ENCODE results near the gene TSPAN15. TPM values are rescaled to one million over a fixed set of nuclear protein-coding genes. Genes with fewer than 3 reads are reported as not detected.

TSPAN15 gene
- total RNA-seq, result 1 to 10 TPM; 2.4 to 2.8 TPM
- polyA plus RNA-seq, result 10 to 100 TPM; 15.9 to 18.1 TPM

- Histone ChIP-seq H3K4me3 (ENCODE audit: low read length in 2 of 2) (peak within 1 kb of the TSS in 1 of 2 donors; percentile 73), H3K4me1 (ENCODE audit: insufficient read depth, low read length) (peaks cover 26% of the 10 kb centered on the region), H3K27ac (ENCODE audit: low read depth, low read length) (peak within 1 kb of the TSS; percentile 49), H3K36me3 (ENCODE audit: insufficient read depth, low read length) (no peaks in the 10 kb centered on the region), H3K27me3 (ENCODE audit: insufficient read depth, low read length) (no peaks in the 10 kb centered on the region), H3K9me3 (ENCODE audit: control insufficient read depth in 1 of 2, low read length in 2 of 2) (no peaks in the 10 kb centered on the region)
- H3K27me3 Mint-ChIP-seq, result no peaks in the 10 kb centered on the region
- peak within 1 kb of the TSS; percentile 39 to 89 (median 70) for H3K27ac Mint-ChIP-seq
- H3K4me1 Mint-ChIP-seq, result peaks cover 12 to 35% (median 22%) of the 10 kb centered on the region in 4 donors
- peak; percentile 80 to 83 (median 82) for DNase-seq
- ChIA-PET POLR2A (ENCODE audit: partially characterized antibody) (interaction anchor here (0.6 to 1.8 kb wide), 5 partner anchors 20 to 1034 kb away, joined by 3 to 10 read pairs (median 6); no protein-coding TSS in a partner anchor), CTCF (ENCODE audit: partially characterized antibody) (interaction anchor here (0.8 to 5.6 kb wide), 7 partner anchors 14 to 186 kb away, joined by 3 to 31 read pairs (median 4); no protein-coding TSS in a partner anchor)
- no peaks in the 10 kb centered on the region for H3K9me3 Mint-ChIP-seq
- H3K36me3 Mint-ChIP-seq, result no peaks in the 10 kb centered on the region
- peak within 1 kb of the TSS; percentile 86 to 95 (median 90) for H3K4me3 Mint-ChIP-seq
- intact Hi-C loops (cut with micrococcal nuclease), result loop anchor here (1.0 to 2.0 kb wide), 2 partner anchors 24 to 43 kb away; no protein-coding TSS in a partner anchor
These were observed at the start of gene TSPAN15 for GRCh38 chr10:69451209-69451783. TSS of gene TSPAN15 (plus strand) at chr10:69451465. CDS start at chr10:69451595, 130 bp downstream.

GRCh38 chr10:69402386-69402785 lies 48.9 kb upstream of the TSPAN15 start:
- H3K4me1 Mint-ChIP-seq, result peaks cover 0 to 14% (median under 1%) of the 10 kb centered on the region in 4 donors
- Histone ChIP-seq H3K4me3 (ENCODE audit: low read length in 2 of 2) (no peak overlapping the region), H3K27me3 (ENCODE audit: insufficient read depth, low read length) (no peaks in the 10 kb centered on the region), H3K9me3 (ENCODE audit: control insufficient read depth in 1 of 2, low read length in 2 of 2) (no peaks in the 10 kb centered on the region), H3K36me3 (ENCODE audit: insufficient read depth, low read length) (peaks cover 43% of the 10 kb centered on the region), H3K27ac (ENCODE audit: low read depth, low read length) (no peak overlapping the region), H3K4me1 (ENCODE audit: insufficient read depth, low read length) (no peaks in the 10 kb centered on the region)
- intact Hi-C loops (cut with micrococcal nuclease), result no loop called here
- peaks cover 0 to 2% (median 0%) of the 10 kb centered on the region in 8 donors for H3K9me3 Mint-ChIP-seq
- ChIA-PET CTCF (ENCODE audit: partially characterized antibody) (interaction anchor here (7.2 kb wide), 1 partner anchor 106 kb away, joined by 80 read pairs; no protein-coding TSS in a partner anchor), POLR2A (ENCODE audit: partially characterized antibody) (no interaction called here)
- peak overlapping the region in 1 of 7 donors; percentile 16 for H3K27ac Mint-ChIP-seq
- H3K4me3 Mint-ChIP-seq, result no peak overlapping the region
- H3K27me3 Mint-ChIP-seq, result no peaks in the 10 kb centered on the region
- no peak for DNase-seq
- H3K36me3 Mint-ChIP-seq, result peaks cover 29 to 59% of the 10 kb centered on the region in 2 donors

GRCh38 chr10:69403066-69403465 lies 48.2 kb upstream of the TSPAN15 start:
- Mint-ChIP-seq H3K27ac (peak overlapping the region in 1 of 7 donors; percentile 9), H3K27me3 (no peaks in the 10 kb centered on the region), H3K36me3 (peaks cover 29 to 54% of the 10 kb centered on the region in 2 donors), H3K4me1 (peaks cover 2 to 18% (median 4%) of the 10 kb centered on the region in 4 donors), H3K9me3 (peaks cover 0 to 2% (median 0%) of the 10 kb centered on the region in 8 donors), H3K4me3 (no peak overlapping the region)
- ChIA-PET CTCF (ENCODE audit: partially characterized antibody) (interaction anchor here (1.2 to 7.2 kb wide), 4 partner anchors 10 to 112 kb away, joined by 5 to 80 read pairs (median 8); no protein-coding TSS in a partner anchor), POLR2A (ENCODE audit: partially characterized antibody) (interaction anchor here (0.8 to 1.6 kb wide), 2 partner anchors 84 to 95 kb away, joined by 3 to 5 read pairs; no protein-coding TSS in a partner anchor)
- peaks cover 37% of the 10 kb centered on the region for H3K36me3 ChIP-seq (ENCODE audit: insufficient read depth, low read length)
- H3K27me3 ChIP-seq (ENCODE audit: insufficient read depth, low read length), result no peaks in the 10 kb centered on the region
- no peak overlapping the region for H3K27ac ChIP-seq (ENCODE audit: low read depth, low read length)
- H3K4me1 ChIP-seq (ENCODE audit: insufficient read depth, low read length), result peaks cover 5% of the 10 kb centered on the region
- DNase-seq, result peak in 1 of 5 donors; percentile 9
- intact Hi-C loops (cut with micrococcal nuclease), result no loop called here
- H3K9me3 ChIP-seq (ENCODE audit: control insufficient read depth in 1 of 2, low read length in 2 of 2), result no peaks in the 10 kb centered on the region
- H3K4me3 ChIP-seq (ENCODE audit: low read length in 2 of 2), result no peak overlapping the region

GRCh38 chr10:69403519-69403918 lies 47.7 kb upstream of the TSPAN15 start:
- H3K27me3 ChIP-seq (ENCODE audit: insufficient read depth, low read length), result no peaks in the 10 kb centered on the region
- peak overlapping the region in 1 of 7 donors; percentile 46 for H3K27ac Mint-ChIP-seq

GRCh38 chr10:69404786-69405185 lies 46.5 kb upstream of the TSPAN15 start:
- H3K9me3 Mint-ChIP-seq, result peaks cover 0 to 2% (median 0%) of the 10 kb centered on the region in 8 donors
- H3K27ac ChIP-seq (ENCODE audit: low read depth, low read length), result no peak overlapping the region
- H3K4me3 Mint-ChIP-seq, result no peak overlapping the region
- peak overlapping the region in 4 of 7 donors; percentile 19 to 80 (median 64) for H3K27ac Mint-ChIP-seq
- H3K4me1 ChIP-seq (ENCODE audit: insufficient read depth, low read length), result peaks cover 17% of the 10 kb centered on the region
- H3K27me3 Mint-ChIP-seq, result no peaks in the 10 kb centered on the region
- peaks cover 8 to 32% (median 16%) of the 10 kb centered on the region in 4 donors for H3K4me1 Mint-ChIP-seq
- ChIA-PET POLR2A (ENCODE audit: partially characterized antibody) (interaction anchor here (1.6 kb wide), 1 partner anchor 86 kb away, joined by 5 read pairs; no protein-coding TSS in a partner anchor), CTCF (ENCODE audit: partially characterized antibody) (interaction anchor here (1.2 to 7.2 kb wide), 7 partner anchors 12 to 176 kb away, joined by 3 to 80 read pairs (median 7); no protein-coding TSS in a partner anchor)
- no peaks in the 10 kb centered on the region for H3K9me3 ChIP-seq (ENCODE audit: control insufficient read depth in 1 of 2, low read length in 2 of 2)
- intact Hi-C loops (cut with micrococcal nuclease), result loop anchor here (5.0 kb wide), 2 partner anchors 222 to 282 kb away; partner anchors contain the start of genes SUPV3L1 and VPS26A
- peaks cover 19 to 39% of the 10 kb centered on the region in 2 donors for H3K36me3 Mint-ChIP-seq
- peaks cover 20% of the 10 kb centered on the region for H3K36me3 ChIP-seq (ENCODE audit: insufficient read depth, low read length)
- no peak overlapping the region for H3K4me3 ChIP-seq (ENCODE audit: low read length in 2 of 2)
- H3K27me3 ChIP-seq (ENCODE audit: insufficient read depth, low read length), result no peaks in the 10 kb centered on the region
- DNase-seq, result no peak

More at GRCh38 chr10:69403519-69403918, 47.7 kb upstream of the TSPAN15 start:
- H3K4me3 Mint-ChIP-seq, result no peak overlapping the region
- Histone ChIP-seq H3K9me3 (ENCODE audit: control insufficient read depth in 1 of 2, low read length in 2 of 2) (no peaks in the 10 kb centered on the region), H3K4me1 (ENCODE audit: insufficient read depth, low read length) (peaks cover 9% of the 10 kb centered on the region), H3K36me3 (ENCODE audit: insufficient read depth, low read length) (peaks cover 33% of the 10 kb centered on the region), H3K4me3 (ENCODE audit: low read length in 2 of 2) (no peak overlapping the region), H3K27ac (ENCODE audit: low read depth, low read length) (no peak overlapping the region)
- ChIA-PET POLR2A (ENCODE audit: partially characterized antibody) (interaction anchor here (0.8 to 1.6 kb wide), 3 partner anchors 23 to 95 kb away, joined by 3 to 5 read pairs (median 3); no protein-coding TSS in a partner anchor), CTCF (ENCODE audit: partially characterized antibody) (interaction anchor here (1.2 to 7.2 kb wide), 4 partner anchors 10 to 112 kb away, joined by 5 to 80 read pairs (median 8); no protein-coding TSS in a partner anchor)
- no peaks in the 10 kb centered on the region for H3K27me3 Mint-ChIP-seq
- peaks cover 0 to 2% (median 0%) of the 10 kb centered on the region in 8 donors for H3K9me3 Mint-ChIP-seq
- peaks cover 27 to 51% of the 10 kb centered on the region in 2 donors for H3K36me3 Mint-ChIP-seq
- peaks cover 4 to 22% (median 8%) of the 10 kb centered on the region in 4 donors for H3K4me1 Mint-ChIP-seq
- DNase-seq, result no peak
- intact Hi-C loops (cut with micrococcal nuclease), result no loop called here

GRCh38 chr10:69405221-69405620 lies 46.0 kb upstream of the TSPAN15 start:
- CTCF ChIA-PET (ENCODE audit: partially characterized antibody), result interaction anchor here (0.7 to 7.2 kb wide), 8 partner anchors 12 to 176 kb away, joined by 3 to 80 read pairs (median 8); partner anchors contain the start of genes TACR2 and TSPAN15
- H3K4me1 ChIP-seq (ENCODE audit: insufficient read depth, low read length), result peaks cover 17% of the 10 kb centered on the region
- Mint-ChIP-seq H3K27me3 (no peaks in the 10 kb centered on the region), H3K4me1 (peaks cover 8 to 34% (median 16%) of the 10 kb centered on the region in 4 donors), H3K36me3 (peaks cover 19 to 35% of the 10 kb centered on the region in 2 donors), H3K9me3 (peaks cover 0 to 2% (median 0%) of the 10 kb centered on the region in 8 donors), H3K27ac (peak overlapping the region in 4 of 7 donors; percentile 36 to 80 (median 63)), H3K4me3 (no peak overlapping the region)
- peaks cover 17% of the 10 kb centered on the region for H3K36me3 ChIP-seq (ENCODE audit: insufficient read depth, low read length)
- POLR2A ChIA-PET (ENCODE audit: partially characterized antibody), result interaction anchor here (1.0 kb wide), 1 partner anchor 13 kb away, joined by 3 read pairs; no protein-coding TSS in a partner anchor
- no peak overlapping the region for H3K4me3 ChIP-seq (ENCODE audit: low read length in 2 of 2)
- no peaks in the 10 kb centered on the region for H3K27me3 ChIP-seq (ENCODE audit: insufficient read depth, low read length)
- no peak overlapping the region for H3K27ac ChIP-seq (ENCODE audit: low read depth, low read length)
- intact Hi-C loops (cut with micrococcal nuclease), result loop anchor here (5.0 kb wide), 2 partner anchors 223 to 283 kb away; partner anchors contain the start of genes SUPV3L1 and VPS26A
- H3K9me3 ChIP-seq (ENCODE audit: control insufficient read depth in 1 of 2, low read length in 2 of 2), result no peaks in the 10 kb centered on the region
- DNase-seq, result no peak
